Stimulated activated CD4-positive, alpha-beta T cell treated with anti-CD3 and anti-CD28 coated beads, Interleukin-1b, Interleukin-23, amount 100 ng/mL, for 1 hour (primary cell): ENCODE measurements around the gene PRRT1.
A peak's percentile ranks its signal among the peaks of the same experiment; 100 is the strongest.
"Not testable (repeated sequence)": the region's sequence is repeated elsewhere in the genome, so short reads cannot be mapped to it uniquely, and the experiment has no call there.

Source experiments
- DNase-seq, 2 donors: peaks; one replicate each; pipeline ENCODE4 v3.0.0-alpha.2; 2020; ENCODE audit warnings: low read depth in 2 of 2

PRRT1 gene

DNA sequence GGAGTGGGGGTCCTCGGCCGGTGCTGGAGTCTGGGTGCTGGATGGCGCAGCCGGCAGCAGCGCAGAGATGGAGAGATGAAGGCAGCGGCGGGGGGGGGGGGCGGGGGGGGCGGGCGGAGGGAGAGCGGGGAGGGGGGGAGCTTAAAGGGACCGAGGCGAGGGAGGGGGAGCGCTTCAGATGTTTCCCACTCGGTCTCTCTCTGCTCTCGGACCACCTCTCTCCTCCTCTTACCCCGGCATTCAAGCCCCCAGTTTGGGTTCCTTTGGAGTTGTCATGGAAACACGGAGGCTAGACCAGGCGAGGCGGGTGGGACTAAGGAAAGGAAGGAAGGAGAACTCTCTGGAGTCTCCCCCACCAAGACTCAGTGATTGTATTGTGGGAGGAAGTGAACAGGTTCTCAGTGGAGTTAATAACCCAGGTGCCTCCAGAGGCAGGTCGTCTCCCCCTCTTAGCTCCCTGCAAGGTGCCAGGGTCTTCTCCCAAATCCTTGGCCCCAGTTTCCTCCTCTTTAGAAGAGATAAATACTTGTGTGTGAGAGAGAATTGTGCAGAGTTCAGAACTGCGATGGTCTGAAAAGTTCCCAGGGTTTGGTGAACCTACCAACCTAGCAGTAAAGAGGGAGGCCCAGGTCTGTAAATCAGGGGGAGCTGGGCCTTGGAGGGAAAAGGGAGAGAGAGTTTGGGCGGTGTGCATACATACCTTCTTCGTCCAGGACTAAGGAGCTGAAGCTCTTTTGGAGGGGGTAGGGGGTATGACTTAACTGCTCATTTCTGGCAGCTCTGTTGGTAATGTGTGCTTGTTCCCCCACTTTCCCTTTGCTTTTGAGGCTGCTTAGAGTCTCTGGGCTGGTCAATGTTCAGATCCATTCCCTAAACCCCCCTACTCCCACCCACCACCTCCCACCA is at the start of gene PRRT1:
PRRT1 (minus strand) TSS at position 77 of the 906 bp plus-strand sequence. CDS start 112 bp downstream, outside the sequence.
- no peak for DNase-seq

DNA sequence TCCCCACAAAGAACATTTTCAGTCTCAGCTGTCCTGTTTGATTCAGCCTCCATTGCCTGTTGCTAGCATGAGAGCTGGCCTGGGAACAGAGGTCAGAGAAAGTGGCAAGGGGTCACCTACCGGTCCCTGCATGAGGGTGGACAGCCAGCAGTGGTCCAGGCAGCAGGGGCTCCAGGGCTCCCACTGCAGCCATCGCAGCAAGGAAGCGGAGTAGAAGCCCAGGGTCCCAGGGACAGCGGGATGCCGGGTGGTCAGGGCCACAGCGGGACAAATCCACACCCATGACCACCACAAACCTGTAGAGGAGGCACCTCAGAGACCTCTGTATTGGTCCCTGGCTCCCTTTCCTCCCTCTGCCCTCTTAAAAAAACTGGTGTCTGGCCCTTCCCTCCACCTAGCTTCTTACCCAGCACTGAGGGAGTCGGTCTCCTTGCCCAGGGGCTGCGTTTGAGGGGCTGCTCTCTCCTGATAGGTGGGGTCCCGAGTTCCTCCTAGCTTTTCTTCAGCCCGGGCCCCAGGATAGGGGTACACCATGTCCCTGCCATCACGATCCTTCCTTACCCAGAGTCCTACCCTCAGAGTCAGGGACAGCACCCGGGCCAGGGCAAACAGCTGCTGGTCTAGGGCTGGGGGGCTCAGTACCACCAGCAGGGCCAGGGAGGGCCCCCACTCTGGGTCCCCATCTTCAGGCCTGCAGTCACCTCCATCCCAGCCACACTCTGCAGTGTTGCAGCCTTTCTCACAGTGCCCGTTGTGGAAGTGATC is 49.2 kb upstream of the PRRT1 start:
- DNase-seq = no peak

DNA sequence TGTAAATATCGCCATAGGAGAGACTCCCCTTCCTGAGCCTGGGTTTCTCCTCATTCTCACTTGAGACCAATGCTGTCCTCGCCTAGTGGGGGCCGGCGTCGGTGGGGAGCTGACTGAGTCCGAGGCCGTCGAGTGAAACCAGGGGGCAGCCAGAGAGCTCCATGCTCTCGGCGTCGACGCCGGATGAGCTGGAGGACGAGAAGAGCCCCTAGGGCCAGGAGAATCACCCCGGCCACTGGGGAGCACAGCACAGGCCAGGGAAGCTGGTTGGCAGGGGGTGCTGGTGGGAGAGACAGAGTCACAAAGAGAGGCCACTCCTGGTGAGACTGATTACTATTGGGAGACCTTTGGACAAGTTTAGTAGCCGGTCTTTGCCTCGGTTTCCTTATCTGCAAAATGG is 47.1 kb upstream of the PRRT1 start:
- DNase-seq = no peak

DNA sequence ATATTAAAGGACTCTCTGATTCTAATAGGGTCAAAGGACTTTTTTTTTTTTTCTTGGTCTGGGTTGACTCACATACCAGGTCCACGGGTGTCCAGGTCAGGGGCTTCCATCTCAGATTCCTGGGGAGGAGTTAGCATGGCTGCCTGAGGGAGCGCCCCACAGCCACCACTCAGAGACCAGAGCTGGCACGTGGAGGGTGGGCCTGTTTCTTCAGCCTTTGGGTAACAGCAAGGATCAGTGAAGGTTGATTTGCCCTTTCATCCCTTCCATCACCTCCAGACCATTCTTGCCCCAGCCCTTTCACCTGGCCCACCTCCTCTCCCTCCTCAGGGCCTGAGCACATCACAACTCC is 46.6 kb upstream of the PRRT1 start:
- no peak for DNase-seq

DNA sequence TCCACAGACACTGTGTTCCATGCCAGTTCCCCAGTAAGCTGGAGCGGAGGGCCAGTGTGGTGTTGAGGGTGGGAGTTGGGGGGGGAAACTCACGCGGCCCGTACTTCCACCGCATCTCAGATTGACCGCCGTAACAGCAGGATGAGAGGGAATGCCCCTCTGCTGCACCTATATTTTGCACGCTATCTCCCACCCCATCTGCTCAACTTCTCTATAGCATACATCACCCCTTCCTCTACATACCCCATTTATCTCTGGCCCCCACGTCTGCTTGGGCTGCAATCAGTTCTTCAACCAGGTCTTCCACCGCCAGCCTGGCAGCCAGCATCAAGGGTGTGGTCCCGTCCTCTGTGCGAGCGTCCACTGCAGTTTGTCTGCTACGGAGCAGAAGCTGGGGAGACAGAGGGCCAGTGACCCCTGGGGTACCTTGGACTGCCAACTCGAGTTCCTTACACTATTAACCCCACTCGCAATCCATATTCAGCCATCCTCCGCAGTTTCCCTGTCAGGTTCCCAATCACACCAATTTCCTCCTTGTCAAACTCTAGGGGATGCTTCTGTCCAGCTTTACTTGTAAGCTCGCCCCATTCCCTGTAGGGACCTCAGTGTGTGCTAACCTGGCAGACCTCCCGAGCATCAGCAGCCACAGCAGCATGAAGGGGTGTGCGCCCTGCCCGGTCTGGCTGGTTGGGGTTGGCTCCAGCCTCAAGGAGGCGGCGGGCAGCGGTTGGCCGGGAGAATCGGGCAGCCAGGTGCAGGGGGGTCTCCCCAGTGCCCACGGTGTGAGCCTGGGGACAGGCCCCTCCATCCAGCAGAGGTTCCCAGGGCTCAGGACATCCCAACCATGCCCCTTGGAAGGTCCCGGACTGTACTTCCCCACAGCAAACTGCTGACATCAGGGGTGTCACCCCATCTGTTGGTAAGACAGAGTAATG is 45.2 kb upstream of the PRRT1 start:
- no peak for DNase-seq

DNA sequence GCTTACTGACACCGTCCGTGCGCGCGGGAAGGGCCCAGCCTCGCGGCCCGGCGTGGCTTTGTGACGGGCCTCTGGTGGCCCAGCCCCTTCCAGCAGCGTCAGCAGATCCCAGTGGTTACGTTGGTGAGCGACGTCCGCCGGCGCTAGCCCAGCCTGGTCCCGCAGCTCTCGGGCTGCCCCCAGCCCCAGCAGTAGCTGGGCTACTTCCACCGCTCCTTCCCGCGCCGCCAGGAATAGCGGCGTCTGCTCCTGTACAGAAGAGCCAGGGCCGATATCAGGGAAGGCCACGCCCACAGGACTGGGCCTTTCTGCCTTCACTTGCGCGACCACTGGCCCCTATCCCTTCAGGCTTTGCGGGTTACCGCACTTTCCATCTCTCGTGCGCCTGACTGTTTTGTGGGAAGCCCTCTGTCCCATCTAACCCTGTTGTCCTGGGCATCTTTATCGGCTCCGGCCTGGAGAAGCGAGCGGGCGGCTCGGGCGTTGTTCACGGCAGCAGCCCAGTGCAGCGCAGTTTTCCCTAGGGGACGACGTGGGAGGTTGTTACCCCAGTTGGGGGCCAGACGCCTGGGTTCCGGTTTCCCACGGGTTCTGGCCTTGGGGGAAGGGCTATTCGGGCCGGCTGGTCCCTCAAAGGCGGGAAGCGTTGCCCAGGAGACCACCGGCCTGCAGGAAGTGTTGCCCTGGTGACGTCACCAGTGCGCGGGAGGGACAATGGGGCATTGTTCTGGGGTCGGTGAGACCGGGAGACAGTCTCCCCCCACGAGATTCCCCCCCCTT is 44.4 kb upstream of the PRRT1 start:
- no peak for DNase-seq

DNA sequence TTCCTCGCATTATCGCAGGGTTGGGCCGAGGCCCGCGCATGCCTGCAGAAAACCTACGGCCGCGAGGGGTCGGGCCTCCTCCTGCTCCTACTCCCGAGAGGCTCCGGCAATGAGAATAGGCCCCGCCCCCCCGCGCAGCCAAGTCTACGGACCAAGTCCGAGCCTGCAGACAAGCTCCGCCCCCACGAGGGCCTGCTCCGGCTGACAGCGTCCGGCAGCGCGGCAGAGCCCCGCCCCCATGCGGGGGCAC is 43.8 kb upstream of the PRRT1 start:
- peak; percentile 99 to 100 for DNase-seq

DNA sequence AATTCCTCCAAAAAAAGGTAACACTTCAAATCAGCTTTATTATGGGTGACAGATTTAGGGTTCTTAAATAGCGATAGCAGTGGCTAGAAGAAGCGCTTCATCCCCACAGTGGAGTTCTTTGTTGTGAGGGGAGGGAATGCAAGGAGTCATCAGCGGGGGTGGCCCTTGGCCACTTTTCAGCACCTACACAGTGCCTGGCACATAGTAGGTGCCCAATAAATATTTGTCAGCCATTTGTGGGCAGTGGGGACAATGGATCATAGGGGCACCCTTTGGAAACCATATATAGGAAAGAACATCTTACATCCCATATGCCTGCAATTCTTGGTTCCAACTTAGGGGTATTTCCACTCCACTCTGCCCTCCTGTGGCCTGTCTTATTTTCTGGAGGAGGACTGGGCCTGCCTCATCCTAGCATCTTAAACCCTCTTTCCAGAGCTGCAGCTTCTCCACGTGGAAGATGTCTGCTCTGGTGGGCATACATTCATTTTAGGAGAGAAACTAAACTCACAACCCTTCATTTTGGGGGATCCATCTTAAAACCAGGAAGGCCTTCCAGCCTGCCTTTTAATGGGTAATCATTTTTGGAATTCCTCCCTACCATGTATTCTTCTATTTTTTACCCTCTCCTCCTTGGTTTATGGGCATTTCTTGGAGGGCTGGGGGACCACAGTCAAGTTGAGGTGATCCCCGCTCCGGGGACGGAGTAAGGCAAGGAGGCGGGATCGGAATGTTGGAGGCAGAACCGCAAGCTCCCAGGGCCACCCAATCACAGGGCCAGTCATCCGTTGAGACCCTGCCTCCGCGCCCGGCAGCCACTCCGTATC is 43.3 kb upstream of the PRRT1 start:
- DNase-seq = no peak

DNA sequence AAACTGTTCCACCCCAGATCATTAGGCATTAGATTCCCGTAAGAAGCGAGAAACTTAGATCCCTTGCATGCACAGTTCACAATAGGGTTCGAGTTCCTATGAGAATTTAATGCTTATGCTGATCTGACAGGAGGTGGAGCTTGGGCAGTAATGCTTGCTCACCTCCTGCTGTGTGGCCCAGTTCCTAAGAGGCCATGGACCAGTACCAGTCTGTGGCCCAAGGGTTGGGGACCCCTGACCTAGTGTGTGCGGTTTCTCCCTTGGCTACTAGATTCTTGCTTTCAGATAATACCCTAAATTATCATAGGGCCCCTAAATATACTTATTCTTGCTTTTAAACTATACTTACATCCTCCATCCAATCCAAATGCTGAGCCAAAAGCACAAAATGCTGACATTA is 42.6 kb upstream of the PRRT1 start:
- DNase-seq = no peak

DNA sequence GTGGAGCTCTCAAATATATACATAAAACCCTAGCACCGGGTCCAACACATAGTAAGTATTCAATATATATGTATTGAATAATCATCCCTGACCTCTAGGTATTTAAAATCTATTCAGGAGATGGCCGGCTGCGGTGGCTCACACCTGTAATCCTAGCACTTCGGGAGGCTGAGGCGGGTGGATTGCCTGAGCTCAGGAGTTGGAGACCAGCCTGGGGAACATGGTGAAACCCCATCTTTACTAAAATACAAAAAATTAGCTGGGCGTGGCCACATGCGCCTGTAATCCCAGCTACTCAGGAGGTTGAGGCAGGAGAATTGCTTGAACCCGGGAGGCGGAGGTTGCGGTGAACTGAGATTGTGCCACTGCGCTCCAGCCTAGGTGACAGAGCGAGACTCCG is 41.4 kb upstream of the PRRT1 start:
- DNase-seq = not testable (repeated sequence)

DNA sequence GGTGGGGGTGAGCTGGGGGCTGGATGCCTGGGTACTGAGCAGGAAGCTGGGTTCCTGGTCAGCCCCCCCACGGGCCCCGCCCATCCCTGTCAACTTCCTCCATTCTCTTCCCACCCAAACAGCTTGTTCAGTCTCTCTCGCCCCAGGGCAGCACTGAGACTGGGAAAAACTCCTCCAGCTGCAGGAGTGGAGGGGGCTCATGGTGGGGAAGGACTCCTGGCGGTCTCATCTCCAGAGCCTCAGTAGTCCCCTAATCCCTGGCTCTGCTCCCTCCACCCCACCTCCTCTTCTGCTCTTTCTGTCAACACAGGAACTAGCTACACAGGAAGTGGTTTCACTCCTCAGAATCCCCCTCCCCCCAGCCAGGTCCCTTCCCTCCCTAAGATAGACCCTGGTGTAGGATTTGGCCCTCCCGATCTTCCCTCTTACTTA is 40.9 kb upstream of the PRRT1 start, which contains the start of gene GPSM3:
GPSM3 (minus strand) TSS at position 36 of the 432 bp plus-strand sequence. CDS start 130 bp downstream, outside the sequence.
- DNase-seq = no peak

DNA sequence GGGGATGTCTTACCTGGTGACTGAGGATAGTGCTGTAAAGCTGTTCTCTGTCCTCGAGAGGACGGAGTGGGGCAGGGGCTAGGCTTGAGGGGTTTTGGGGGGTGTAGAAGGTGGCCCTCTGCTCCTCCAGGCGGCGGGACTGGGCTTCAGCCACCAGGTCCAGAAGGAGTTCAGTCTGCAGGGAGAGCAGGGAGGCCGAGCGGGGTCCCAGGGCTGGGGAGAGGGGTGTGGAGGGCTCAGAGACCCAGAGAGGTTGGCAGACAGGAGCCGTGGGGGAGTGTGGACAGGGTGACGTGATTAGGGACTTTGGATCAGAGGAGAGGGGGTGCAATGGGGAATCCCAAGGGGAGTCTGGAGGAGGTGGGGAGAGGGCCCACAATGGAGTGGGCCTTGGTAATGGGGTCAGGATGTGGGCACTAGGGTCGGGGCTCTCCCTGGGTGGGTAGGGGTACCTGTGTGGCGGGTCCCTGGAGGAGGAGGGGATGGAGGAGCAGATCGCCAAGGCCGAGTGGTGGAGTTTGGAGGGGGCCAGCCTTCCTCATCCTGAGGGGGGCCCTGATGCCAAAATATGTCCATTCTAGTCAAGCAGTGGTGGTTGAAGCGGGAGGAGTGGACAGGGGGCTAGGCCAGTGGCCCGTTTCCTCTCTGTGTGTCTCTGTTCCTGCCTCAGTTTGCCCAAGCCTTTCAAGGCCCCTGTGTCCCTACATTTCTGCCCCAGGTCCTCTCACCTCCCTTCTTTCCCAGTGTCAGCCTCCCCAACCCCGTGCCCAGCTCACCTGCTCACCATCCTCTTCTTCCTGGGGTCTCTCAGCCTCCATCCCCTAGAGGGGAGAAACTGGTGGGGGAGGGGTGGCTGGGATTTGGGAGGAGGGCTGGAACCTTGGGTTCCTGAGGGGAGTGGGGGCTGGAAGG is 40.2 kb upstream of the PRRT1 start:
- no peak for DNase-seq

DNA sequence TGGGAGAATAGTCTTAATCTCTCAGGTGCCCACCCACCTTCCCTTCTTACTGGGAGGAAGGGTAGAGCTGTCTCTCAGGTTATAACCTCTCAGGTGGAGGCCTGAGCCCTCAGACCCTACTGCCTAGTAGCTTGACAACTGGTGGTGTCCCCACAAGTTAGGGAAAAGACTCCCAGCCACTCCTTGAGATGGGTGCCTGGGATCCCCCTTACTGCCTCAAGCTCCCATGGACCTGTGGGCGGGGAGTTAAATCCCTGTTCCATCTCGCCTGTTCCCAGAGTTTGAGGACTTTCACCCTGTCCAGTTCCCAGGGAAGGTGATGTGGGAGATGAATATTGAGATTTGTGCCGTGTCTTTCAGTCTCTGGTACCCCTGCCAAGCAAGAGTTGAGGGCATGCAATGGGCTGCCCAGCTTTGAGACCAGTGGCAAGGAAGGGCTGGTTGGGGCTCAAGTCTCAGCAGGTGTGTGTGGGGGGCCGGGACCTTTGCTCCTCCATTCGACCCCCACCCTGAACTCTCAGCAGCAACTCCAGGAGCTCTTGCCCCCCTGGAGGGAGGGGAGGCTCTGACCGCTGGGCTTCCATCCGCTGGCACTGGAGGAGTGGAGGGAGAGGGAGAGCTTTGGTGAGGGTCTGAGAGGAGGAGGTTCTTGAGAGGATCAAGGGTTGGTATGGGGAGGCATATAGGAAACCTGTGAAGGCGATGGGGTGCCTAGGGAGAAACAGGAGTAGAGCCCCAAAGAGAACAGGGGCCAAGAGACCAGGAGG is 39.4 kb upstream of the PRRT1 start:
- DNase-seq = no peak

DNA sequence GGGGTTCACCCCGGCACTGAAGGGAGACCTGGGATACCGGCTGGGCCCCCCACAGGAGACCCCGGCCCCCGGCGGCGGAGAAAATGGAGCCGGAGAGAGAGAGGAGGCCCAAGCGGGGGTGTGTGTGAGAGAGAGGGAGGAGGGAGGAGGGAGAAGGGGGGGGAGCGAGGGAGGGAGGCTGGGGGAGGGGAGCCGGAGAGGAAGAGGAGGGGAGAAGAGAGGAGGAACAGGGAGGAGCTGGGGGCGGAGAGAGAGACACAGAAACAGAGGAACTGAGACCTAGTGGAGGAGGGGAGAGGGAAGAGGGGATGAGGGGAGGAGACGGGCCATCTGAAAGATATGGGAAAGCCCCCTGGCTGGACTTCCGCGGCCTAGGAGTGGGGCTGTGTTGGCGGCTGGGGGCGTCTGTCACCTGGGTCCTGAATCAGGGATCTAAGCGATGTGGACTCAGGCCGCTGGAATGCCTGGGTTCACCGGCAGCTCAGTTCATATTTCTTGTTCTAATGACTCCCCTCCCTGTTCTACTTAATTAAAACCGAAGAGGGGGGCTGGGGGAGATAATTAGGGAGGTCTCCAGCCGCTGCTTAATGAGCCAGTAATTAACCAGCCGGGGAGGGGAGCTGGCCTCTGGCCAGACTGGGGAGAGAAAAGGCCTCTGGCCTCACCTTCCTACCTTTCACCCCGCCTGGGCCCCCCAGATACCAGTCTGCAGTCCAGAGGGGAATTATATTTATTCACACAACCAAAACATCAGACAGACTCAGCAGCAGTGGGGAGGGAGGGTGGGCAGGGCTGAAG is 38.5 kb upstream of the PRRT1 start, which contains the start of gene PBX2:
PBX2 (minus strand) TSS at position 149 of the 798 bp plus-strand sequence. CDS start 287 bp downstream, outside the sequence.
- peak; percentile 70 to 77 for DNase-seq

DNA sequence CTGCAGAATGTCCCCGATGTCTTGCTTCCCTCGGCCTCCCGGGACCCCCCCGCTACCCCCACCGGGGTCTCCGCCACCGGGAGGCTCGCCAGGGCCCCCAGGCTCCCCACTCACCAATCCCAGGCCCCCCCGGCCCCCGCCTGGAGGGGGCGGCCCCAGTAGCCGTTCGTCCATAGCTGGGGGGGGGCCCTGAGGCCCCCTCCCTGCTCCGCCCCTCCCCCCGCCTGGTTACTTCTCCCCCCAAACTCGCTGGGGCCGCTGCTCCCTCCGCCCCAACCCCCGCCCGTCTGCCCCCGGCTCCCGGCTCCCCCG is 38.0 kb upstream of the PRRT1 start:
- DNase-seq = no peak

DNA sequence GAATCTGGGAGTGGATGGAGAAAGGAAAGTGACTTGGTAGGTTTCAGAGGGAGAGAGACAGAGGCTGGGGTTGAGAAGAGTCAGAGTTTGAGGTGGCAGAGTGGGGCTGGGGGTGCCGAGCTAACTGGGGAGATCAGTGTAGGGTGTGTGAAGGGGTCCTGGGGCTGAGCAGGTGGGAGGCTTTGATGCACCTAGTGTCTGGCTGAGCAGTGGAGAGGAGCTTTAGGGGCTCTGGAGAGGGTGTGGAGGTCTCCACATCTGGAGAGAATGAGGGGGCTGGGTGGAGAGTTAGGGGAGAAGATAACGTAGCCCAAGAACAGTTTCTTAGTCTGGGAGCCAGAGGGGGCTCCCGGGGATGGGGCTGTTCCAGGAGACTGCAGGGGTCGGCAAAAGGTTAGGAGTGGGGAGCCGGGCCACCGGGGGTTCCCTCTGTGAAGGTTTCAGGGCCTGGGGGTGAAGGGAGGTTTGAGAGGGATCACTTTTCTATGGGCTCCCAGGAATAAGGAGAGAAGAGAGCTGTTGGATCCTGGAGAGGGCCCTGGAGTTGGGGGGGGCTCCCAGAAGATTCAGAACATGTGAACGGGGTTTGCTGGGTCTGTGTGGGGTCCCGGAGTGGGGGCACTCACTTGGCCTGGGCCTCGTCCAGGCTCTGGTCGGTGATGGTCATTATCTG is 37.5 kb upstream of the PRRT1 start:
- no peak for DNase-seq
